HG02588 (cell line): ENCODE results near the gene SMPD3.

ENCODE experiments used
- ATAC-seq: cut with Tn5 transposase; IDR thresholded peaks from one replicate; pipeline ENCODE4 v1.9.1; 2021; ENCODE audit warnings: mild to moderate bottlenecking, moderate library complexity; ENCODE audit not compliant: unreplicated experiment

Gene SMPD3

DNA sequence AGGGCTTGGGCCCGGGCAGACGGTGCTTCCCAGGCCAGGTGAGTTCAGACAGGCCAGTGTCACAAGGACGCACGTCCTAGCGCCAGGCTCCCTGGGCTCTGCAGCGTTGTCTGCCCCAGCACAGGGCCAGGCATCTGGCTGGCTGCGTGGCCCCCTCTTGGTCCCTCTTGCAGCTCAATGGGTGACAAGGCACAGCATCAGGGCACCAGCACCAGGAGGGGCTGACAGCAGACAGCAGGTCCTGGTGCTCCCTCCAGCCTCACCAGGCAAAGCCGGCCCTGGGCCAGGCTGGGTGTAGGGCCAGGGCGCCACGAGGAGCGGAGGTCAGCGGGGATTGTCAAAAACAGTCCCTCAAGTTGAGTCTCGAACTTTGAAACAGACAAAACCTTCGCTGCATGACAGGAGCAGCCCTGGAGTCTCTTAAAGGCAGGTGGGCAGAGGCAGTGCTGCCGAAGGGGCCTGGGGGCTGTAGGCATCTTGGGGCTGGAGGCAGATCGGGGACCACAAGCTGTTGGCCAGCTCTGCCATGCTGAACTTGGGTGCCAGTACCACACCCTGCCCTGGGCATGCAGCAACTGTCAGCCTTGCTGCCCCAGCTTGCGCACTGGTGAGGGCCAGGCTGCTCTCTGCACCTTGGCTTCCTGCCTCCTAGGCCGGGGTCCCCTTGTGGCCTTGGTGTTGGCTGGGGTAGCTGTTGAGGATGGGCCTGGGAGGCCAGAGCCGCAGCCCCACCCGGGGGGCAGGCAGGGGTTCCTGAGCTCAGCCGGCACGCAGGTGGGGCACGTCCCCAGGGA is 88.7 kb downstream of the SMPD3 start:
- no peak for ATAC-seq

DNA sequence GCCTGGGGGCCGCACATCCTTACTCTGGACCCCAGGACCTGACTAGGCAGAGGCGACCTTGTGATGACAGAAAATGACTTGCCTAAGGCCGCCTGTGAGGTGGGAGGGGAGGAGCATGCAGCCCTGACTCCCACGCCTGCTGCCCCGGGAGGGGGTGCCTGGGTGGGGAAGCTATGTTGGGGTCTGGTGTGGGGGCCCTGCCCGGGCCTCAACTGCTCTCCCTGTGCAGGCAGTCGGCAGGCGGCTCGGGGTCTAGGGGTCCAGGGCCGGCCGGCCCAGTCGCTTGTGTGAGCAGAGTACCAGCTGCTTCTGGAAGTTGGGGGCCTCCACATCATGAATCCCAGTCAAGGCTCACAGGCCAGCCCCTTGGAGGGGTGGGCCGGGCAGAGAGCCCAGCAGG is 89.4 kb downstream of the SMPD3 start:
- no peak for ATAC-seq

DNA sequence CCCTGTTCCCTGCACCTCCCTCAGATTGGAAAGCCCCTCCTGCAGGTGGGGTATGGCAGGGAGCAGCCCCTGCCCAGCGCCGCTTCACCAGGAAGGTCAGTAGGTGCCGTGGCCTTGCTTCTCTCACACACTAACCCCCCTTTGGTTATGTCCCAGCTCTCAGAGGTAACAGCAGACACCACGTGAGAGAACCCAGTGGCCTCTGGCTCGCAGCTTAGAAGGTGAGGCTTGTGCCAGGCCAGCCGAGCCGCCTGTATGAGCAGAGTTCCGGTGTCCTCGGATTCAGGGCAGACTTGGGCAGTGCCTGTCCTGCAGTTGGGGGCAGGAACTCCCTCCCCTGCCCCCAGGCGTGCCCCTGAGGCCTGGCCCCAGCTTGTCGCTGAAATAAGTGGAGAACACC is 90.4 kb downstream of the SMPD3 start:
- ATAC-seq = no peak

DNA sequence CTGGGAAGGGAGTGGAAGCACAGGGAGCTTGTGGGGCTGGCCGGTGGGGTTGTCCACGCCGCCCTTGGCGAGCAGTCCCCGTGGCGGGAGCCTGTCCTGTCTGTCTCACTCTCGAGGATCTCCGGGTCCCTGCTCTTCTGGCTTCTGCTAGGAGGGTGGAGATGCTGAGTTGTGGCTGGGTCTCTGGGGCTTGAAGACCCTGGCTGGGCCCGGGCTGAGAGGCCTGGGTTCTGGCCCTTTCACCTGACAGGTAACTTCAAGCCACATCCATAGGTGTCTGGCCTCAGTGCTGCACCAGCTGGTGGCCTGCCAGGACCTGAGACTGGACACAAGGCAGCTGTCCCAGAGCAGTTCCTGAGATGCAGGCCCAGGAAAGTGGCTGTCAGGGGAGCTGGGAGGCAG is 90.8 kb downstream of the SMPD3 start:
- no peak for ATAC-seq

DNA sequence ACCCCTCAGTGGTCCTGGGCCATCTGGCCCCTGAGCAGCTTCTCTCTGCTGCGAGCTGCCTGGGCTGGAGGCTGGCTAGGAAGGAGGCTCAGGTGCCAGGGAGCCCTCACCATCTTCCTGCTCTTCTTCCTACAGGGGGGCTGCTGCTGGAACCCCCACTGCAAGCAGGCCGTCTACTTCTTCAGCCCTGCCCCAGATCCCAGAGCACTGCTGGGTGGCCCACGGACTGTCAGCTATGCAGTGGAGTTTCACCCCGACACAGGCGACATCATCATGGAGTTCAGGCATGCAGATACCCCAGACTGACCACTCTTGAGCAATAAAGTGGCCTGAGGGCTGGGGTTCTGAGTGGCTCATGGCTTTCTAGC is 91.4 kb downstream of the SMPD3 start:
- no peak for ATAC-seq

DNA sequence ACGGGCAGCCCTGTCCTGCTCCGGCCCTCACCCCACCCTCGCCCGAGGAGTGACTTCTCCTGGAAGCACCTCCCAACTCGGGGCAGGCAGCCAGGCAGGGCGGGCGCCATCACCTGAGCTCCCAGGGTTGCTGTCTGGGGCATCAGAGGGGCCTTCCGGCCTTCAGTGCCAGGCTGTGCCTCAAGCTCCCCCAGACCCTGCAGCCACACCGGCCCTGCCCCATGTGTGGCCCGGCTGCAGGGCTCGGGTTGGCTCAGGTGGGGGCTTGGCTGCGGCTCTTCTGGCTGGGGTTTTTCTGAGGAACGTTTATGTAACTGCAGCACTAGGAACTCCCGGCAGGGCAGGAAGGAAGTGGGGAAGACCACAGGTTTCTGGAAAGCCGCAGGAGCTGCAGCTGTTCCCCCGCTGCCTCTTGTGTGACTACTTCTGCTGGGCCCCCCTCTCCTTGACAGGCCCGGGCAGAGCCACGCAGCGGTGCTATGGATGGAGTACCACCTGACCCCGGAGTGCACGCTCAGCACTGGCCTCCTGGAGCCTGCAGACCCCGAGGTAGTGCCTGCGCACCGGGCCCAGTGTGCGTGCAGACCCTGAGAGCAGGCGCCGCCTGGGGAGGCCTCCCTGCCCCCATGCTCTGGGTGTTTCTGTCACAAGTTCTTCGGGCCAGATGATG is 91.9 kb downstream of the SMPD3 start:
- peak; percentile 77 for ATAC-seq

DNA sequence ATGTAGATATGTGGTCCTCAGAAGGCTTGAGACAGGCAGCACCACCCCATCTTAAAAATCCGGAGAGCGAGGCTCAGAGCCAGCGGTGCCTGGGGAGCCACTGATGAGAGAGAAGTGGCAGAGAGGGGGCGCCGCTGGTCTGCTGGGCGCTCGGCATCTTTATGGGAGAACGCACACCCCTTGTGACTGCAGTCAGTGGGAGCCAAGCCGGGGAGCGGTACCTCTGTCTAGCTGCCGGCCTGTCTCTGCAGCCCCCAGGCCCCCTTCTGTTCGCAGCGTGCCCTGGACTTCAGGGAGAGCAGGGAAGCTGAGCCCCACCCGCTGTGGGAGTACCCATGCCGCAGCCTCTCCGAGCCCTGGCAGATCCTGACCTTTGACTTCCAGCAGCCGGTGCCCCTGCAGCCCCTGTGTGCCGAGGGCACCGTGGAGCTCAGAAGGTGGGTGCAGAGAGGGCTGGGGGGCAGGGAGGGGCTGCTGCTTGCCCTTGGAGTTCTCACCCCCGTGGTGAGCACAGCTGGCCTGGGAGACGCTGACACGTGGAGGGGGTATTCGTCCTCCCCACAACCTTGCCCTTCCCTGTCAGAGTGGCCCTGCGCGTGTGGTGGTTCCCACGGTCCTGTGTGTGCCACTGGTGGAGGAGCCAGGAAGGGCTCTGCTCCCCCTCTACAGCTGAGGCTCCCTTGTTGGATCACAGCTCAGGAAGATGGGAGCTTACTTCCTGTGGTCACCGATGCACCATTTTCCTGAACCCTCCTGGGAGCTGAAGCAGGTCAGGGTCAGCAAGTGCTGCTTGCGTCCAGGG is 92.7 kb downstream of the SMPD3 start:
- no peak for ATAC-seq

DNA sequence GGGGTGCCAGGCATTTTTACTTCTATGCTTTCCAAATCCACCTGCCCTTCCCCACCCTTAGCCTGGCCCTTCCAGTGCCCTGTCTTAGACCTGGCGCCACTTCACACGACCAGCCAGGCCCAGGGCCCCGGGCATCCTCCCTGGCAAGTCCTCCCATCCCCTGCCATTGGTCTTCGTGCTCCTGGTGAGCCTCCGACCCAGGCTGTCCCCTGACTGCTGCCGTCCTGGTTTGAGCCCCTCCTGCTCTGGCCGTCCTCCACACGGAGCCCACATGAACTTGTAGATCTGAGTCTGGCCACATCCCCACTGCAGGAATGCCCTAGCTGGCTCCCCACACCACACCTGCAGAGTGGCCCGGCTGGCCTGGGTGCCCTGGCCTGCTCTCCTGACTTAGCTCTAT is 93.5 kb downstream of the SMPD3 start:
- ATAC-seq = no peak

DNA sequence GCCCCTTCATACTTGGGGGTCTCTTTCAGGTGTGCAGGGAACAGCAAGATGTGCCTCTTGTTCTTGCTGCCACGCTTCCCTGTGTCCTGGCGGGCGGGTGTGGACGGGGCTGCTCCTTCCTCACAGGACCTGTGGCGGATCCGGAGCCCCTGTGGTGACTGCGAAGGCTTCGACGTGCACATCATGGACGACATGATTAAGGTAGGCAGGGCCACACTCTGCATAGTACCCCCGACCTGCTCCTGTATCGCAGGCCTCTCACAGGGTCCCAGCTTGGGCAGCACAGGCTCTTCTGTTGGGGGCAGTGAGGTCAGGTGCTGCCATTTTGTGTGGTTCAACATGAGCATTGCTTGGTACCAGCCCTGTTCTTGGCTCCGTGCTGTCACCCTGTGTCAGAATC is 94.9 kb downstream of the SMPD3 start:
- ATAC-seq = no peak

DNA sequence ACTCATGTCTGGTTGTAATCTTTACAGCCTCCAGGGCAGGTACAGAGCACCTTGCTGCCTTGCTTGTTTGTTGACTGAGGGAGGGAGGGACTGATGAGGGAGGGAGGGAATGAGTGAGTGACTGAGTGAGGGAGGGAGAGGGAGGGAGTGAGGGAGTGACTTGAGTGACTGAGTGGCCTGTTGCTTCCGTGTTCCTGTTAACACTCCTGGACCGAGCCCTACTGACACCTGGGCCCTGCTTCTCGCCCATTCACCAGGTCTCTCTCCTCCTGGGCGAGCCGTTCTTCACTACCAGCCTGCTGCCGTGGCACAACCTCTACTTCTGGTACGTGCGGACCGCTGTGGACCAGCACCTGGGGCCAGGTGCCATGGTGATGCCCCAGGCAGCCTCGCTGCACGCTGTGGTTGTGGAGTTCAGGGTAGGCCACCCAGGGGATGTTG is 96.3 kb downstream of the SMPD3 start:
- ATAC-seq = no peak

DNA sequence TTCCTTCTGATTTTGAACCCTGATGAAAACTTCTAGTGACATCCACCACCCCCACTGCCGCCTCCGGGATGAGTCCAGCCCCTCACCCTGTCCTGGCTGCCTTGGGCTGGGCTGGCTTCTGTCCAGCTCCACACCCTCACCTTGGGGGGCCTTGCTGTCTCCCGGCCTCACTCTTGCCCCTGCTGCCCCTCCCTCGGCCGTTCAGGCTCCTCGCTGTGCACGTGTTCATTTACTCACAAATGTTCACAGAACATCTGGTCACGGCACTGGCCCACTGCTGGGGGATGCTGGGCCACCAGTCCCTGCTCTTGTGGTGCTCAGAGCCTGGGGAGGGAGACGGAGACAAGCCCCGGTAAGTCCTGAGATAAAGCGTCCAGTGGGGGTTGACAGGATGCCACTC is 96.8 kb downstream of the SMPD3 start:
- ATAC-seq = no peak

DNA sequence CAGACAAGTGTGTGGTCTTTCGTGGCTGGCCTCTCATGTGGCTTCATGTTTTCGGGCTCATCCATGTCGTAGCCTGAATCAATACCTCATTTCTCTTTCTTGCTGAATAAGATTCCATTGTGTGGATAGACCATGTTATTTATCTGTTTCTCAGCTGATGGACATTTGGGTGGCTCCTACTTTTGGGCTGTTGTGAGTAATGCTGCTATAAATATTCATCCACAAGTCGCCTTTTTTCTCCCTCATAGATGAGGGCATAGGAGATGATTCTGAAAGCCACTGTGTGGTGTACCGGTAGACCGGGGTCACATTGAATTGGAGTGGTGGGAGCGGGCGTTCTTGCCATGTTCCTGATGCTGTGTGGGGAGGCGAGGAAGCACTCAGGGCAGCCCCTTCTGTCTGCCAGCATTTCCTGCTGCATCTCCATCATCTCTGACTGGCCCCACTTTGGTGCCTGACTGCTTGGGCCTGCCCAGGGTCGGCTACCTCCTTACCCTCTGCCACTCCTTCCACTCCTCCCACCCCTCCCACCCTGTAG is 97.4 kb downstream of the SMPD3 start:
- ATAC-seq = no peak

DNA sequence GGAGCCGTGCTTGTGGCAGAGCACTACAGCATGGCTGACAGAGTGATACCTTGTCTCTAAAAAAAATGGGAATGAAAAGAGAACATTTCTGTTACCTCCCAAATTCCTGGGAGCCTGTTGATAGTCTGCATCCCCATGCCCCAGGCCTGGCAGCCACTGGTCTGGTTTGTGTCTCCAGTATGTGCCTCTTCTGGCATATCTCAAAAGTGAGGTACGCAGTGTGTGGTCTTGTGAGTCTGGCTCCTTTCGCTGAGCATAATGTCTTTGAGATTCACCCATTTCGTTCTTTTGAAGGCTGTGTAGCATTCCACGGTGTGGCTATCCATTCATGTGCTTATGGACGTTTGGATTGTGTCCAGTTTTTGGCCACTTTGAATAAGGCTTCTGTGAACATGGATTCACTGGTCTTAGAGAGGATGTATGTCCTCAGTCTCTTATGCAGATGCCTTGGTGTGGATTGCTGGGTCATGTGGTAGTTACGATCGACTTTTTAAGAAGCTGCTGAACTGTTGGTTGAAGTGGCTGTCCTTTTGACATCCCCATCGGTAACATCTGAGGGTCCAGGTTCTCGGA is 98.4 kb downstream of the SMPD3 start:
- no peak for ATAC-seq

DNA sequence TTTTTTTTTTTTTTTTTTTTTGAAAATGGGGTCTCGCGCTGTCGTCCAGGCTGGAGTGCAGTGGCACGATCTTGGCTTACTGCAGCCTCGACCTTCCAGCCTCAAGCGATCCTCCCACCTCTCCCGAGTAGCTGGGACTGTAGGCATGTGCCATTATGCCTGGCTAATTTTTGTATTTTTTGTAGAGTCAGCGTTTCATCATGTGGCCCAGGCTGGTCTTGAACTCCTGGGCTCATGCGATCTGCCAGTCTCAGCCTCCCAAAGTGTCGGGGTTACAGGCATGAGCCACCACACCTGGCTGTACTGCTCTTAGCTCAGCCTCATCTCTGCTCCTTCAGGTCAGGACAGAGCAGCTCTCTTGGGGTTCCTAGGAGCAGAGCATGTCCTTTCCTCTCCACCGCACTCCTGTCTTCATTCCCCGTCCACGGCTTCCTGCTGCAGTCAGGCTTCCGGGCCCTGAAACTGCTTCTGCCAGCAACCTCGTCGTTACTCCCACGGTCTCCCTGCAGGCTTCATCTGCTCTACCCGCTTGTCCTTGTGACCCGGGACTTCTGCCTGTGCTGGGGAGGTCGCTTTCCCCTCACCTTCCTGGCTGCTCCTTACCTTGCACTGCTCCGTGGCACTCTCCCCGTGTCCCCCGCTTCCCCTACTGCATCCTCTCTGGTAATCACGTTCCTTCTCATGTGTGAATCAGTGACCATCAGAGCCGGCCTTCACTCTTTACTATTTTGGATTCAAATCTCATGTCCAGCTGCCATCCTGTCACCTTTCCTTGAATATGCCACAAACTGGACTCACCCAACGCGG is 99.5 kb downstream of the SMPD3 start:
- ATAC-seq = no peak

DNA sequence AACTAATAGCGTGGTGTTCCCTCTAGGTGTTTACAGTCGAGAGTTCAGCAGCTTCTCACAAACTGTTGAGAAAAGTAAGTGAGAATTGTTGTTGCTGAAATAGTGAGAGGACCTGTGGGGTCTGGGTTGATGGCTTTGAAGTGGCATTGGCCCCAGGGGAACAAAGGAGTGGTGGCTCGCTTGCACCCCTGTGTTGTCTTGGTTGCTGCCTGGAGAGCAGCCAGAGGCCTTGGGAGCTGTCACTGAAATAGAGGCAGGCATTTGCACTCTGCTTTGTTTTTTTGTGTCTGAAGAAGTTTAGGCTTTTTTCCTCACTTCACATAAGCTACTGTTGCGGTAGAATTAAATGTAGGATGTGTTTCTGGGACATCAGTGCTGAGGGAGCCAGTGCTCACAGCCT is 100.7 kb downstream of the SMPD3 start:
- ATAC-seq = no peak

DNA sequence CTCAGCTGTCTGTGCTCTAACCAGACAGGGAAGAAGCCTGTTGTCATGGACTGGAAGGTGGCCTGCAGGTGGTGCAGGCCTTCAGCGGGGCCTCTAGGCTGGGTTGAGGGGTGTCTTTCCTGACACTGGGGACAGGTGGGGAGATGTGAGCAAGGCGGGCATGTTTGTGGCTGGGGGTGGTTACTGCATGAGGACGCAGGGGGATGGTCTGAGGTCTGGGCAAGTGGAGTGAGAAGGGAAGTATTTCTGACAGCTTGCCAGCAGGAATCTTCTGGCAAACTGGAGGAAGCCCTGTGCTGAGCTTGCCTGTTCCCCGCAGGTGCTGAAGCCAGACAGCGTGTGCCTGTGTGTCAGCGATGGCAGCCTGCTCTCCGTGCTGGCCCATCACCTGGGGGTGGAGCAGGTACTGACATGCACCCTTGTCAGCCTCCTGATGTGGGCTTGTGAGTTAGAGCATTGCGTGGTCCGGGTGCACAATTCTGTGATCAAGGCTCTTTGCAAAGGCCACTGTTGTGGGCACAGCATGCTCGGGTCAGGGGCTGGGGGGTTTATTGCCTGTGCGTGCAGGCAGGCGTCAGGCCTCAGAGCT is 101.3 kb downstream of the SMPD3 start:
- no peak for ATAC-seq

DNA sequence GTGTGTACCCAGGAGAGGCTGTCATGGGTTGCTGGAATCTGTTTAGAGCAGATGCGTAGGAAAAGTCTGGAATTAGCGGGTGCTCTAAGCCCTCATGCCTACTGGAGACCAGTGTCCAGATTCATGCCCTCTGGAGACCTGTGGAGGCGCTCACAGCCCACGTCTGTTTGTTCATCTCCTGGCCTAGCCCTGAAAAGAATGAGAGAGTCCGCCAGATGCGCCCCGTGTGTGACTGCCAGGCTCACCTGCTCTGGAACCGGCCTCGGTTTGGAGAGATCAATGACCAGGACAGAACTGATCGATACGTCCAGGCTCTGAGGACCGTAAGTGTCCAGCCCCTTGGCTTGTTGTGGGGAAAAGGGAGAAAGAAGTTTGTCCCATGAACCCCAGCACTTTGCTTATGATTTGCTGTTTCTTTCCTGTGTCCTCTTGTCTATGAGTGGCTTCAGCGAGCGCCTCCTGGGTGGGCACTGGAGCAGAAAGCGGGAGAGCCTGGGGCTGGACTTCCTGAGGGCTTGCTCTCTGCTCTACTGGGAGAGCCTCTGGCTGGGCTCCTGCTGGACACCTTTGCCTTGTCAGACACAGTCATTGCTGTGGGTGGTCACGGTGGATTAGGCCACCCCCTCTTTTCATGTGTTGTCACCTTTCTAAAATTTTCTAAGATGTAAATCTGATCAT is 102.2 kb downstream of the SMPD3 start:
- no peak for ATAC-seq

DNA sequence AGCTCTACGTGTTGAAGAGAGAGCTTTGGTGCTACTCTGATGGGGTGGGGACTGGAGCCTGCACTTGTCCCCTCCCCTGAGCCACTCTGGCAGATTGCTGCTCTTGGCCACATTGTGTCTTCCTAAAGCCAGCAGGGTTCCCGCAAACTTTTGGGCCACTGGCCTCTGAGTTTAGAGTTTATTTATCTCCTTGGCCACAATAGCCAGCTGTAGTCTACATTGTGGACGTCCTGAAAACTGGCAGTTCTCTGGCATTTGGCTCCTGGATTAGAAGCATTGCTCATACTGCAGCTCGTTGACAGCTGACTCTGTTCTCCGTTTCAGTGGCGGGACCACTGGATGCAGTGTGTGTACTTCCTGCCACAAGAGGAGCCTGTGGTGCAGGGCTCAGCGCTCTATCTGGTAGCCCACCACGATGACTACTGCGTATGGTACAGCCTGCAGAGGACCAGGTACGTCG is 102.9 kb downstream of the SMPD3 start:
- ATAC-seq = no peak

DNA sequence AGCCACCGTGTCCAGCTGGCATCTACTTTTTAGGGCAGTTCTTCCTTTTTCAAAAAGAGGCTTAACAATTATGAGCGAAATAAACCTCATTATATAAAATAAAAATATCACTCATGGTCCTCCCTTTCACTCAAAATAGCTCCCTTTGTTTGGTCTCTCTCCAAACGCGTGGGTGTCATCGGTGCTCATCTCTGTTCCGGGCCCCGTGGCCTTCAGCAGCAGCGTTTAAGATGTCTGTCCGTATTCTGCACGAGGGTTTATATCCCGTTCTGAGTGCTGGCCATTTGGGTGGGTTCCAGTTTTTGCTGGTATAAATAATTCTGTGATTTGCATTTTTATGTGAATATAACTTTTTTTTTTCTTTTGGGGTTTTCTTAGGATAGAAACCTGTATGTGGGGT is 104.1 kb downstream of the SMPD3 start:
- no peak for ATAC-seq
